ENCODE measurements around the gene FAM200B.

FAM200B gene

DNA sequence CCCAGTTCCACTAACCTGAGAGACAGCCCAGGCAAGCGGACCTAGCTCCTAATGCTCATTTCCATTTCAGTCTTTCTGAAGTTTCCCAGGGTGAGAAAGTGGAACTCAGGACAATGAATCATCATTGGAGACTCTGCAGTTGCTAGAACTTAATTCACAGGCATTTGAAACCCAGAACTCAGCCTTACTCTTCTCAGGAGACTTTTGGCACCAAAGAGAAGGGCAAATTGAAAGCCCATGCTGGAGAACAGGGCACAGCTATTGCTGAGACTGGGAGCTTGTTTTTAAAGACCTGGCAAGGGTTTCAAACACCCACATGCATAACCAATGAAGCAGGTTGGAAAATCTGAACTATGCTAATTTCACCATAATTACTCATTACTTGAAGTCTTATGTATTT lies 57.2 kb downstream of the FAM200B start:
- DNase-seq, result no peak
